Neural progenitor cell (in vitro differentiated cells): ENCODE data around the gene CERS3. TPM values are rescaled to one million over a fixed set of nuclear protein-coding genes. Genes with fewer than 3 reads are reported as not detected.

ENCODE experiments used
- DNase-seq: peaks from one replicate; pipeline ENCODE4 v3.0.0-alpha.2; 2016; ENCODE audit warnings: low spot score
- H2AFZ ChIP-seq: fragments of 200-600 bp; sonication (generic); replicated peaks from 2 replicates; pipeline ENCODE4 v1.6.1; 2016; ENCODE audit warnings: antibody characterized with exemption
- H3F3A ChIP-seq: fragments of 200-600 bp; sonication (generic); 2 replicates; pipeline ENCODE4 v1.6.1; 2016; ENCODE audit warnings: antibody characterized with exemption, low read depth
- H3K27ac ChIP-seq: fragments of 200-600 bp; sonication (generic); 2 replicates; pipeline ENCODE4 v1.5.1; 2016; ENCODE audit warnings: mild to moderate bottlenecking
- H3K27me3 ChIP-seq: fragments of 200-600 bp; sonication (generic); 2 replicates; pipeline ENCODE4 v1.6.1; 2016; ENCODE audit warnings: mild to moderate bottlenecking, moderate library complexity
- H3K36me3 ChIP-seq: fragments of 200-600 bp; sonication (generic); 2 replicates; pipeline ENCODE4 v1.5.1; 2016
- H3K4me1 ChIP-seq: fragments of 200-600 bp; sonication (generic); 2 replicates; pipeline ENCODE4 v1.6.1; 2016; ENCODE audit warnings: mixed run types
- H3K4me2 ChIP-seq: fragments of 200-600 bp; sonication (generic); 2 replicates; pipeline ENCODE4 v1.6.1; 2016
- H3K4me3 ChIP-seq: fragments of 200-600 bp; sonication (generic); 2 replicates; pipeline ENCODE4 v1.5.1; 2016
- H3K79me2 ChIP-seq: fragments of 200-600 bp; sonication (generic); 2 replicates; pipeline ENCODE4 v1.6.1; 2016; ENCODE audit warnings: low read depth
- H3K9ac ChIP-seq: fragments of 200-600 bp; sonication (generic); 2 replicates; pipeline ENCODE4 v1.6.1; 2016
- H3K9me3 ChIP-seq: fragments of 200-600 bp; sonication (generic); 2 replicates; pipeline ENCODE4 v1.5.1; 2016; ENCODE audit warnings: low read depth
- H4K20me1 ChIP-seq: fragments of 200-600 bp; sonication (generic); 2 replicates; pipeline ENCODE4 v1.6.1; 2016; ENCODE audit warnings: low read depth
- H3K27ac Mint-ChIP-seq: 3 replicates; pipeline ENCODE4 v1.8.0; 2021; ENCODE audit warnings: mixed read lengths
- H3K27me3 Mint-ChIP-seq: 2 replicates; pipeline ENCODE4 v1.8.0; 2022; ENCODE audit warnings: low read depth, mild to moderate bottlenecking, inconsistent platforms, moderate library complexity, mixed read lengths; ENCODE audit not compliant: insufficient read depth
- H3K36me3 Mint-ChIP-seq: 3 replicates; pipeline ENCODE4 v1.8.0; 2021; ENCODE audit warnings: mixed read lengths
- H3K4me1 Mint-ChIP-seq: 3 replicates; pipeline ENCODE4 v1.8.0; 2021; ENCODE audit warnings: mixed read lengths
- H3K4me3 Mint-ChIP-seq: 3 replicates; pipeline ENCODE4 v1.8.0; 2021; ENCODE audit warnings: mild to moderate bottlenecking, moderate library complexity, mixed read lengths
- H3K9me3 Mint-ChIP-seq: 3 replicates; pipeline ENCODE4 v1.8.0; 2020; ENCODE audit warnings: mixed read lengths
- CTCF ChIP-seq: fragments of 200-600 bp; sonication (generic); IDR thresholded peaks from 2 replicates; pipeline ENCODE4 v1.5.1; 2017; ENCODE audit warnings: antibody characterized with exemption, mild to moderate bottlenecking
- EZH2 ChIP-seq: fragments of 200-600 bp; sonication (generic); IDR thresholded peaks from 2 replicates; pipeline ENCODE4 v1.6.1; 2017; ENCODE audit warnings: antibody characterized with exemption, mild to moderate bottlenecking, moderate library complexity
- EZH2phosphoT487 ChIP-seq: fragments of 200-600 bp; sonication (generic); IDR thresholded peaks from 2 replicates; pipeline ENCODE4 v1.6.1; 2017; ENCODE audit warnings: antibody characterized with exemption
- total RNA-seq: library from RNA; depleted of rRNA; stranded (reverse); fragments of >200 nt; gene quantifications from 2 replicates; pipeline ENCODE4 v1.2.3, GENCODE V29; 2015; ENCODE audit warnings: low replicate concordance

CERS3 gene
- total RNA-seq, 1 donor from 2014 or later, result not detected

GRCh38 chr15:100439514-100439913 lies 89.2 kb downstream of the CERS3 start:
- TF ChIP-seq EZH2 (no peak), EZH2phosphoT487 (no peak), CTCF (no peak)
- no peak overlapping the region for H3K4me2 ChIP-seq
- H3K4me1 Mint-ChIP-seq, result peaks cover 30% of the 10 kb centered on the region
- no peaks in the 10 kb centered on the region for H3K9me3 ChIP-seq
- H3K4me3 Mint-ChIP-seq, result peak overlapping the region; percentile 58
- H3K79me2 ChIP-seq, result no peaks in the 10 kb centered on the region
- no peaks in the 10 kb centered on the region for H3K27me3 ChIP-seq
- H3K27me3 Mint-ChIP-seq, result peaks cover 3% of the 10 kb centered on the region
- no peak overlapping the region for H3K9ac ChIP-seq
- no peaks in the 10 kb centered on the region for H4K20me1 ChIP-seq
- no peak overlapping the region for H2AFZ ChIP-seq
- H3K36me3 Mint-ChIP-seq, result no peaks in the 10 kb centered on the region
- no peak overlapping the region for H3K27ac ChIP-seq
- H3K27ac Mint-ChIP-seq, result peak overlapping the region; percentile 76
- H3F3A ChIP-seq, result no peaks in the 10 kb centered on the region
- no peaks in the 10 kb centered on the region for H3K4me1 ChIP-seq
- H3K9me3 Mint-ChIP-seq, result peaks cover 16% of the 10 kb centered on the region
- DNase-seq, result no peak
- H3K4me3 ChIP-seq, result no peak overlapping the region
- no peaks in the 10 kb centered on the region for H3K36me3 ChIP-seq

GRCh38 chr15:100438570-100438969 lies 90.2 kb downstream of the CERS3 start:
- H2AFZ ChIP-seq, result no peak overlapping the region
- no peaks in the 10 kb centered on the region for H3K79me2 ChIP-seq
- no peak overlapping the region for H3K4me3 ChIP-seq
- H3K4me2 ChIP-seq, result no peak overlapping the region
- H3F3A ChIP-seq, result no peaks in the 10 kb centered on the region
- no peaks in the 10 kb centered on the region for H3K36me3 ChIP-seq
- H3K9me3 ChIP-seq, result no peaks in the 10 kb centered on the region
- TF ChIP-seq EZH2phosphoT487 (no peak), CTCF (no peak), EZH2 (no peak)
- H3K27me3 ChIP-seq, result no peaks in the 10 kb centered on the region
- no peaks in the 10 kb centered on the region for H3K36me3 Mint-ChIP-seq
- H3K4me3 Mint-ChIP-seq, result no peak overlapping the region
- peaks cover 16% of the 10 kb centered on the region for H3K9me3 Mint-ChIP-seq
- peak overlapping the region; percentile 51 for H3K27ac Mint-ChIP-seq
- H4K20me1 ChIP-seq, result no peaks in the 10 kb centered on the region
- DNase-seq, result no peak
- peaks cover 35% of the 10 kb centered on the region for H3K4me1 Mint-ChIP-seq
- H3K4me1 ChIP-seq, result no peaks in the 10 kb centered on the region
- H3K27ac ChIP-seq, result no peak overlapping the region
- no peak overlapping the region for H3K9ac ChIP-seq
- H3K27me3 Mint-ChIP-seq, result peaks cover 3% of the 10 kb centered on the region

DNA sequence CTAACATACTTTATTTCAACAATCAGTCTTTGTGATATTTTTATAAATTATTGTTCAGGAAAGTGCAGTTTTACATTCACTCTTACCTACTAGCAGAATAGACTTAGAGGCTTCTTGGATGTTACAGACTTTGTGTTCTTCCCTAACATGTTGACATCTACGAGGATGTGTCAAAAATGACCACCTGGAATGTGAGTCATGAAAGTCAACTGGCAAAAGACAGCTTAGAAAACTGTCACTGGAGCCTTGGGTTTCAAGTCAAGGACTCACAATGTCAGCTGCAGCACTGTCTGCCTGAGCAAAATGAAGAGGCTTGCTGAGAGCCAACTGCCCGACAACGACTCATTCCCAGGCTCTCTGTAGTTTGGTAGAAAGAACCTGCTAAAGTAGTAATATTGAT lies 91.5 kb downstream of the CERS3 start:
- Mint-ChIP-seq H3K9me3 (peaks cover 16% of the 10 kb centered on the region), H3K36me3 (no peaks in the 10 kb centered on the region), H3K27me3 (peaks cover 3% of the 10 kb centered on the region), H3K4me1 (peaks cover 42% of the 10 kb centered on the region), H3K27ac (no peak overlapping the region), H3K4me3 (no peak overlapping the region)
- TF ChIP-seq EZH2phosphoT487, result no peak
- TF ChIP-seq EZH2, result no peak
- TF ChIP-seq CTCF, result no peak
- H3K79me2 ChIP-seq, result no peaks in the 10 kb centered on the region
- no peaks in the 10 kb centered on the region for H4K20me1 ChIP-seq
- H3F3A ChIP-seq, result no peaks in the 10 kb centered on the region
- H3K9me3 ChIP-seq, result no peaks in the 10 kb centered on the region
- H3K4me3 ChIP-seq, result no peak overlapping the region
- no peaks in the 10 kb centered on the region for H3K36me3 ChIP-seq
- no peaks in the 10 kb centered on the region for H3K4me1 ChIP-seq
- H3K9ac ChIP-seq, result no peak overlapping the region
- DNase-seq, result no peak
- no peak overlapping the region for H2AFZ ChIP-seq
- H3K27me3 ChIP-seq, result no peaks in the 10 kb centered on the region
- no peak overlapping the region for H3K27ac ChIP-seq
- no peak overlapping the region for H3K4me2 ChIP-seq
